LNCAP (cell line): ENCODE data around the gene MOGAT2.

Experiments used
- CTCF ChIP-seq: fragments of 450-650 bp; IDR thresholded peaks from 2 replicates; pipeline ENCODE4 v1.5.1; 2017; ENCODE audit warnings: mild to moderate bottlenecking

The MOGAT2 gene

GRCh38 chr11:75689863-75690609, 27.6 kb upstream of the MOGAT2 start:
- no peak for TF ChIP-seq CTCF

GRCh38 chr11:75691804-75692203, 25.8 kb upstream of the MOGAT2 start:
- no peak for TF ChIP-seq CTCF

GRCh38 chr11:75697906-75698581, 19.6 kb upstream of the MOGAT2 start:
- TF ChIP-seq CTCF = no peak

GRCh38 chr11:75700940-75701339, 16.7 kb upstream of the MOGAT2 start:
- TF ChIP-seq CTCF = no peak

GRCh38 chr11:75703695-75704237, 13.9 kb upstream of the MOGAT2 start:
- TF ChIP-seq CTCF = no peak

GRCh38 chr11:75705541-75705940, 12.1 kb upstream of the MOGAT2 start:
- no peak for TF ChIP-seq CTCF

GRCh38 chr11:75706260-75706729, 11.3 kb upstream of the MOGAT2 start:
- TF ChIP-seq CTCF = peak; percentile 96
